Myometrial cell (primary cell): ENCODE data around the gene G6PC3. TPM values are rescaled to one million over a fixed set of nuclear protein-coding genes. Genes with fewer than 3 reads are reported as not detected.

Experiments
- total RNA-seq: library from RNA; depleted of rRNA; stranded (reverse); fragments of >200 nt; gene quantifications from 2 replicates; pipeline ENCODE4 v1.2.3, GENCODE V29; 2015

Gene G6PC3, protein sequence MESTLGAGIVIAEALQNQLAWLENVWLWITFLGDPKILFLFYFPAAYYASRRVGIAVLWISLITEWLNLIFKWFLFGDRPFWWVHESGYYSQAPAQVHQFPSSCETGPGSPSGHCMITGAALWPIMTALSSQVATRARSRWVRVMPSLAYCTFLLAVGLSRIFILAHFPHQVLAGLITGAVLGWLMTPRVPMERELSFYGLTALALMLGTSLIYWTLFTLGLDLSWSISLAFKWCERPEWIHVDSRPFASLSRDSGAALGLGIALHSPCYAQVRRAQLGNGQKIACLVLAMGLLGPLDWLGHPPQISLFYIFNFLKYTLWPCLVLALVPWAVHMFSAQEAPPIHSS
- 44.8 and 57.4 TPM in 2 replicates for total RNA-seq

GRCh38 chr17:44070455-44071197, at the start of gene G6PC3:
TSS of gene G6PC3 (plus strand) at chr17:44070735. CDS start at chr17:44070966, 231 bp downstream.

GRCh38 chr17:44066204-44066930, 4.2 kb upstream of the G6PC3 start, which contains the start of gene LSM12:
TSS of gene LSM12 (minus strand) at chr17:44066671. CDS start at chr17:44066587, 84 bp downstream.

GRCh38 chr17:44123356-44124117, 53.0 kb downstream of the G6PC3 start, which contains the start of gene HDAC5:
TSS of gene HDAC5 (minus strand) at chr17:44123641. CDS start at chr17:44117515, 6,126 bp downstream.

Other genes starting within 250 kb of the G6PC3 start
- 2.9 and 3.5 TPM in 2 replicates for gene MPP3, start 237.6 kb upstream of the G6PC3 start, total RNA-seq
- gene CD300LG, start 223.6 kb upstream of the G6PC3 start, total RNA-seq: not detected in 2 replicates
- gene MPP2, start 163.2 kb upstream of the G6PC3 start, total RNA-seq: 0.58 and 3.9 TPM in 2 replicates
- not detected in 2 replicates for gene PPY, start 128.3 kb upstream of the G6PC3 start, total RNA-seq
- gene PYY, start 116.8 kb upstream of the G6PC3 start, total RNA-seq: not detected in 2 replicates
- 10.1 and 10.8 TPM in 2 replicates for gene NAGS, start 66.1 kb upstream of the G6PC3 start, total RNA-seq
- gene TMEM101, start 55.8 kb upstream of the G6PC3 start, total RNA-seq: 78.2 and 83.9 TPM in 2 replicates
- gene LSM12, start 4.1 kb upstream of the G6PC3 start, total RNA-seq: 50.2 and 60.8 TPM in 2 replicates
- 28.0 and 38.5 TPM in 2 replicates for gene HDAC5, start 52.9 kb downstream of the G6PC3 start, total RNA-seq
- 4.0 and 5.7 TPM in 2 replicates for gene HROB, start 71.2 kb downstream of the G6PC3 start, total RNA-seq
- gene ASB16, start 100.0 kb downstream of the G6PC3 start, total RNA-seq: not detected in 2 replicates
- 26.8 and 45.3 TPM in 2 replicates for gene TMUB2, start 116.2 kb downstream of the G6PC3 start, total RNA-seq
- gene ATXN7L3, start 129.1 kb downstream of the G6PC3 start, total RNA-seq: 45.6 and 50.9 TPM in 2 replicates
- gene UBTF, start 148.9 kb downstream of the G6PC3 start, total RNA-seq: 30.6 and 35.4 TPM in 2 replicates
- gene SLC4A1, start 197.4 kb downstream of the G6PC3 start, total RNA-seq: not detected in 2 replicates
- not detected in 2 replicates for gene RUNDC3A, start 237.9 kb downstream of the G6PC3 start, total RNA-seq